Loucy (cell line): ENCODE results near the gene ZRANB1.

Experiments
- H2AFZ ChIP-seq: fragments of 200-600 bp; sonication (generic); 2 replicates; pipeline ENCODE4 v1.6.0; 2016; ENCODE audit warnings: antibody characterized with exemption, mild to moderate bottlenecking, low read length, moderate library complexity
- H3F3A ChIP-seq: fragments of 200-600 bp; 2 replicates; pipeline ENCODE4 v1.6.0; 2016; ENCODE audit warnings: antibody characterized with exemption, low read depth, mild to moderate bottlenecking
- H3K27me3 ChIP-seq: fragments of 200-600 bp; sonication (generic); 2 replicates; pipeline ENCODE4 v1.6.1; 2014; ENCODE audit warnings: low read length, mild to moderate bottlenecking; ENCODE audit not compliant: insufficient read depth, poor library complexity, severe bottlenecking
- H3K36me3 ChIP-seq: fragments of 200-600 bp; sonication (generic); 2 replicates; pipeline ENCODE4 v1.6.1; 2016; ENCODE audit warnings: low read length; ENCODE audit not compliant: insufficient read depth
- H3K4me1 ChIP-seq: fragments of 200-600 bp; sonication (generic); 2 replicates; pipeline ENCODE4 v1.5.1; 2014; ENCODE audit warnings: low read length, mild to moderate bottlenecking; ENCODE audit not compliant: insufficient read depth, poor library complexity, severe bottlenecking
- H3K4me2 ChIP-seq: fragments of 200-600 bp; sonication (generic); 2 replicates; pipeline ENCODE4 v1.6.0; 2014; ENCODE audit warnings: antibody characterized with exemption, low read length, low read depth, mild to moderate bottlenecking; ENCODE audit not compliant: poor library complexity, severe bottlenecking
- H3K4me3 ChIP-seq: fragments of 200-600 bp; sonication (generic); 2 replicates; pipeline ENCODE4 v1.5.1; 2014; ENCODE audit warnings: low read length, mild to moderate bottlenecking, mixed read lengths; ENCODE audit not compliant: poor library complexity, severe bottlenecking
- H3K79me2 ChIP-seq: fragments of 200-600 bp; sonication (generic); 2 replicates; pipeline ENCODE4 v1.6.1; 2014; ENCODE audit warnings: low read length; ENCODE audit not compliant: insufficient read depth
- H3K9ac ChIP-seq: fragments of 200-600 bp; sonication (generic); 2 replicates; pipeline ENCODE4 v1.6.0; 2014; ENCODE audit warnings: mild to moderate bottlenecking, low read depth, low read length, moderate library complexity; ENCODE audit not compliant: poor library complexity, severe bottlenecking
- H3K9me2 ChIP-seq: fragments of 200-600 bp; sonication (generic); replicated peaks from 2 replicates; pipeline ENCODE4 v1.6.1; 2016; ENCODE audit warnings: low read depth, low read length, mixed read lengths
- H3K9me3 ChIP-seq: fragments of 200-600 bp; sonication (generic); 2 replicates; pipeline ENCODE4 v1.6.1; 2014; ENCODE audit warnings: mild to moderate bottlenecking, antibody characterized with exemption, low read length, low read depth; ENCODE audit not compliant: insufficient read depth
- H4K20me1 ChIP-seq: fragments of 200-600 bp; sonication (generic); 2 replicates; pipeline ENCODE4 v1.6.0; 2014; ENCODE audit warnings: antibody characterized with exemption, low read length, mild to moderate bottlenecking; ENCODE audit not compliant: insufficient read depth, poor library complexity, severe bottlenecking
- EZH2phosphoT487 ChIP-seq: fragments of 200-600 bp; IDR thresholded peaks from 2 replicates; pipeline ENCODE4 v1.6.1; 2018; ENCODE audit warnings: antibody characterized with exemption, mild to moderate bottlenecking, moderate library complexity, borderline replicate concordance
- TF ChIP-seq, protein P1 (sequence below): fragments of 200-600 bp; sonication (generic); conservative IDR thresholded peaks from 2 replicates; pipeline ENCODE4 v1.5.1; 2014; ENCODE audit warnings: mild to moderate bottlenecking, antibody characterized with exemption, low read length

Gene ZRANB1

DNA sequence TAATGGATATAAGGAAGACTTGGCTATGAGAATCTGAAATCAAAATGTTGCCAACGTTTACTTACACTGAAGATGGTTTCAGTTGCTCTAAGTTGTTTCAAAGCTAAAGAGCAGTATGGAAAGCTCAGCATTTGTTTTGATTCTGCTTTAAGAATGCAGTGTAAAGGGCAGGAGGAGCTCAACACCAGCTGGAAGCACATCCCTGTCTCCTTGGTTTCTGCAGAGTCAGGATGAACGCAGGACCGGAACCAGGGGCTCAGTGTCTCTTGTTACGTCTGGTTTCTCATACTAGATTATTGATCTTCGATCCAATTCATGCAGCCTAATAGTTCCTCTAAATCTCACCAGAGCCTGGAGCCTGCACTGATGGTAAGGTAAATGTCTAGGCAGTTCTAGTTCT is 24.1 kb downstream of the ZRANB1 start:
- Histone ChIP-seq H3K4me3 (no peak overlapping the region), H3K9me2 (no peaks in the 10 kb centered on the region), H3K9me3 (no peaks in the 10 kb centered on the region), H3F3A (no peaks in the 10 kb centered on the region), H3K4me1 (no peaks in the 10 kb centered on the region), H3K9ac (no peak overlapping the region), H3K4me2 (no peak overlapping the region), H2AFZ (no peak overlapping the region), H4K20me1 (peaks cover 46% of the 10 kb centered on the region), H3K36me3 (peaks cover 45% of the 10 kb centered on the region; the same call in 1 of the 2 replicates), H3K27me3 (no peaks in the 10 kb centered on the region), H3K79me2 (peaks cover 67% of the 10 kb centered on the region)
- no peak for TF ChIP-seq EZH2phosphoT487
- TF ChIP-seq, protein P1, sequence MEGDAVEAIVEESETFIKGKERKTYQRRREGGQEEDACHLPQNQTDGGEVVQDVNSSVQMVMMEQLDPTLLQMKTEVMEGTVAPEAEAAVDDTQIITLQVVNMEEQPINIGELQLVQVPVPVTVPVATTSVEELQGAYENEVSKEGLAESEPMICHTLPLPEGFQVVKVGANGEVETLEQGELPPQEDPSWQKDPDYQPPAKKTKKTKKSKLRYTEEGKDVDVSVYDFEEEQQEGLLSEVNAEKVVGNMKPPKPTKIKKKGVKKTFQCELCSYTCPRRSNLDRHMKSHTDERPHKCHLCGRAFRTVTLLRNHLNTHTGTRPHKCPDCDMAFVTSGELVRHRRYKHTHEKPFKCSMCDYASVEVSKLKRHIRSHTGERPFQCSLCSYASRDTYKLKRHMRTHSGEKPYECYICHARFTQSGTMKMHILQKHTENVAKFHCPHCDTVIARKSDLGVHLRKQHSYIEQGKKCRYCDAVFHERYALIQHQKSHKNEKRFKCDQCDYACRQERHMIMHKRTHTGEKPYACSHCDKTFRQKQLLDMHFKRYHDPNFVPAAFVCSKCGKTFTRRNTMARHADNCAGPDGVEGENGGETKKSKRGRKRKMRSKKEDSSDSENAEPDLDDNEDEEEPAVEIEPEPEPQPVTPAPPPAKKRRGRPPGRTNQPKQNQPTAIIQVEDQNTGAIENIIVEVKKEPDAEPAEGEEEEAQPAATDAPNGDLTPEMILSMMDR, result no peak

DNA sequence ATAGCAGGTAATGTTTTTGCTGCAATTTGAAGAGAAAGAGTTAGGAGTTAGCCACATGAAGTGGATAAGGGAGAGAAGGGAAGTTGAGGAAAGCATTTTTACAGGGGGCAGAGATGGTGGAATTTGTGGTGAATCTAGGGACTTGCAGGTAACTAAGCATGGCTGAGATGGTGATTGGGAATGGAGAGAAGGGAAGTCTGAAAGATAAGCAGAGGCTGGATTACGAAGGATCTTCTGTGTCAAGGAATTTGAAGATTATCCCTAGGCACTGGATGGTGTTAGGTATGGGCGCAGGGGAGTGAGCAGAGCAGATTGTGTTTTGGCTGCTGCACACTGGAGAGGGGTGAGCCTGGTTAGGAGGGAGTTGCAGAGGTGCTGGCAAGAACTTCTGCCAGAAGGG is 25.3 kb downstream of the ZRANB1 start:
- H3K27me3 ChIP-seq, result no peaks in the 10 kb centered on the region
- H3F3A ChIP-seq, result no peaks in the 10 kb centered on the region
- no peak overlapping the region for H3K4me2 ChIP-seq
- H2AFZ ChIP-seq, result no peak overlapping the region
- no peak overlapping the region for H3K9ac ChIP-seq
- H3K9me3 ChIP-seq, result no peaks in the 10 kb centered on the region
- TF ChIP-seq, protein P1, result no peak
- no peak for TF ChIP-seq EZH2phosphoT487
- peaks cover 55% of the 10 kb centered on the region for H3K79me2 ChIP-seq
- H3K9me2 ChIP-seq, result no peaks in the 10 kb centered on the region
- peaks cover 37% of the 10 kb centered on the region for H4K20me1 ChIP-seq
- H3K4me3 ChIP-seq, result no peak overlapping the region
- peaks cover 47% of the 10 kb centered on the region; the same call in 1 of the 2 replicates for H3K36me3 ChIP-seq
- H3K4me1 ChIP-seq, result no peaks in the 10 kb centered on the region

DNA sequence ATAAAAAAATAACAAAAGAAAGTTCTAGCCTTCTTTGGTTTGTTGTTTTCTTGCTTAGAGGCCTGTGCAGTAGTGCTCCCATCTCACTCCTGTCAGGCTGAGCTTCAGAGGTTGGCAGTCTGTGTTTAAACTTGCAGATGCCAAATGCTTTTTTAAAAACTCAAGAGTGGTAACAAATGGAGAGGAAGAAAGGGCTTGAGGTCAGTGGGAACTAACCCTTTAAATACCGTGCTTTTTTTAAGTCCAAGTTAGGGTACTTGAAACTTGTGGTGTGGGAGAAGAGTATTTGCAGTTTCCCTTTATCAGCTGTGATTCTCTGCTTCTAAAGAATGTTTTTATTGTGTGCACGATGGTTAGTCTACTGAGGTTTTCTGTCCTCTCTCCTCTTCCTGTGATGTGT is 29.4 kb downstream of the ZRANB1 start:
- Histone ChIP-seq H3K9me2 (no peaks in the 10 kb centered on the region), H3K4me1 (no peaks in the 10 kb centered on the region), H2AFZ (no peak overlapping the region), H3K9ac (no peak overlapping the region), H3K79me2 (peaks cover 24% of the 10 kb centered on the region; the same call in 1 of the 2 replicates), H3F3A (no peaks in the 10 kb centered on the region), H3K27me3 (no peaks in the 10 kb centered on the region), H4K20me1 (peaks cover 15% of the 10 kb centered on the region), H3K9me3 (no peaks in the 10 kb centered on the region), H3K36me3 (peaks cover 71% of the 10 kb centered on the region), H3K4me2 (no peak overlapping the region), H3K4me3 (no peak overlapping the region)
- no peak for TF ChIP-seq EZH2phosphoT487
- TF ChIP-seq, protein P1, result no peak
